Measurements from ENCODE around the gene RAPGEF4.
"Not testable (repeated sequence)": the region's sequence is repeated elsewhere in the genome, so short reads cannot be mapped to it uniquely, and the experiment has no call there.

The RAPGEF4 gene

DNA sequence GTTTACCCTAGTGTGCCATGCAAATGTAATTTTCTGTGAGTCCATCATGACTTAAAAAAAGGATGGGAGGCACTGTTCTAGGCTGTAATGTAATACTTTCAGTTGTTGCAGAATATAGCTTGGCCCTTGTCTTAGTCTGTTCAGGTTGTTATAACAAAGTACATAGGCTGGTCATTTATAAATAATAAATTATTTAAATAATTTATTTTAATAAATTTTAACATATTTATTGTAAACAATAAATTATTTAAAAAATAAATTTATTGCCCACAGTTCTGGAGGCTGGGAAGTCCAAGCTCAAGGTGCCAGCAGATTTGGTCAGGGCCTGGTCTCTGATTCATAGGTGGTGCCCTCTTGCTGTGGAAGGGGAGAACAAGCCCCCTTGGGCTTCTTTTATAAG, 35.2 kb downstream of the RAPGEF4 start:
- FAIRE-seq: no peak
- DNase-seq (ENCODE audit: low spot score): no peak

- DNase-seq (ENCODE audit: low spot score): no peak
Observed at GRCh38 chr2:172772633-172773032, 37.0 kb downstream of the RAPGEF4 start.

DNA sequence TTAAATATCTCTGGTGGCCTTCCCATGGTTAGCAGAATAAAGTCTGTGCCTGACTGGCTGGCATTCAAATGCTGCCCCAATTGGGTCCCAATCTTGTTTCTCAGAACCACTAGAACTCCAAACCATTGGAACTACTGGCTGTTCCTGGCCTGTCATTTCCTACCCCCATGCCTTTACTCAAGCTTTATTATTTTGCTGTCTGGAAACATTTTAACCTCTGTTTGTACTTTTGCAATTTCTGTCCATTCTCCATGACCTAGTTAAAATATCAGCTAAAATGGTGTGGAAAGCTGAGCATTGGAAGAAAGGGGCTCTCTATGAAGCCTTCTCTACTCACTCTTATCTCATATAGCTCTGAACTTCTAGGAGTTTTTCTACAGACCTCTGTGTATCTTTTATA, 38.7 kb downstream of the RAPGEF4 start:
- DNase-seq (ENCODE audit: low spot score): no peak
- FAIRE-seq: no peak

More at GRCh38 chr2:172772633-172773032, 37.0 kb downstream of the RAPGEF4 start:
- FAIRE-seq: no peak

DNA sequence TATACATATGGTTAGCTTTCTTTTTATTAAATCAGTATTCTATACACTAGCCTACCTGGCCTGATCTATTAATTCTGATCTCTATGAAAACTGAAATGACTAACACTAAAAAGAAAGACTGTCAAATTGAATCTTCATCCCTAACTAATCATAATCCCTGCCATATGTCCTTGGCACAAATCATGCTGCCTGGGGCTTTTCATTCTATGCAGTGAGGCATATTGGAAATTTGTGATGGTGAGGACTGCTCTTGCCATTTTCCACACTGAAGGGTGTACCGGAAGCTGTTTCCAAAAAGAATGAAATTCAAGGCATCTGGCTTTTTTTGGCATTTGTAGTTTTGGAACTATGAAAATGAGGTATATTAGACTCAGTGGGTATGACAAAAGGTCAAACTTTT, 39.7 kb downstream of the RAPGEF4 start:
- DNase-seq (ENCODE audit: low spot score): no peak
- FAIRE-seq: no peak

DNA sequence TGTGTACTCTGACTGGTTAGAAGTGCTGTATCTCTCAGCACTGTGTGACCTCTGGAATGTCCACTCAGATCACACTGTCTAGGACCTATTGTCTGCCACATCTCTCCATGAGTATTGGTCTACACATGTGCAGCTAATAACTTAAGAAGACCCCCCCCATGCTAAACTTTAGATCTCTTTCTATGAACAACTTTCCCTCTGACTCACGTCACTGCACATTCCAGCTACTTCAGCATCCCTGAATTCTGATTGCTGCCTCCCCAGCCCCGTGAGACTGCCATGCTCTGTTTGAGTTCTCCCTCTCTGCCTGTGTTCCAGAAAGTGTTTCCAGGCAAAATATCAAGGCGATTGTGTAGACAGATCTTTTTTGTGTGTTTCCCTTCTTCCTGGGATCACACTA, 41.8 kb downstream of the RAPGEF4 start:
- FAIRE-seq: no peak

GRCh38 chr2:172782506-172783164, 47.0 kb downstream of the RAPGEF4 start:
- DNase-seq (ENCODE audit: low spot score) (no peak), FAIRE-seq (no peak)

More for the DNA sequence above, 41.8 kb downstream of the RAPGEF4 start:
- DNase-seq (ENCODE audit: low spot score): no peak

- FAIRE-seq: peak; percentile 70
- DNase-seq (ENCODE audit: low spot score): peak; percentile 72
Observed at GRCh38 chr2:172783165-172783898, 47.7 kb downstream of the RAPGEF4 start.

GRCh38 chr2:172788871-172789270, 53.2 kb downstream of the RAPGEF4 start:
- FAIRE-seq (no peak), DNase-seq (ENCODE audit: low spot score) (no peak)

DNA sequence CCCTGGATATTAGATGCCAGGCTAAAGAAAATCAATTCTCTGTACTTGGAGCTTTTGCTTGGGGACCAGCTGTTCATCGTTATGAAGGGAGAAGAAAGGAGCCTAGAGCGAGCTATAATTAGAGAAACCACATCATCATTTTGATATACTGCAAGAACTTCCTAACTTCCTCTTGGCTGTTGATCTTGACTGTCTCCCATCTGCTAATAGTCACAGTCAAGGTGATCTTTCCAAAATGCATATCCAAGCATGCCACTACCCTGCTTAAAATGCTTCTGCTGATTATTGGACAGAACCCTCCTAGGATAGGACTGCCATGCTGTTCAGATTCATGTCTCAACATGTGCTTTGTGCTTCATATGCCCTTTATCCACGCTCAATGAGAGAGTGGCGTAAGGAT, 54.8 kb downstream of the RAPGEF4 start:
- no peak for FAIRE-seq
- no peak for DNase-seq (ENCODE audit: low spot score)

- FAIRE-seq: no peak
- no peak for DNase-seq (ENCODE audit: low spot score)
Observed at GRCh38 chr2:172791953-172792352, 56.3 kb downstream of the RAPGEF4 start.

GRCh38 chr2:172792711-172793110, 57.1 kb downstream of the RAPGEF4 start:
- DNase-seq (ENCODE audit: low spot score): no peak
- no peak for FAIRE-seq

DNA sequence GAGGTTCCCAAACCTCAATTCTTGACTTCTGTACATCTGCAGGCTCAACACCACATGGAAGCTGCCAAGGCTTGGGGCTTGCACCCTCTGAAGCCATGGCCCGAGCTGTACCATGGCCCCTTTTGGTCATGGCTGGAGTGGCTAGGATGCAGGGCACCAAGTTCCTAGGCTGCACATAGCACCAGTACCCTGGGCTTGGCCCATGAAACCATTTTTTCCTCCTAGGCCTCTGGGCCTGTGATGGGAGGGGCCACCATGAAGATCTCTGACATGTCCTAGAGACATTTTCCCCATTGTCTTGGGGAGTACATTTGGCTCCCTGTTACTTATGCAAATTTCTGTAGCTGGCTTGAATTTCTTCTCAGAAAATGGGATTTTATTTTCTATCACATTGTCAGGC, 67.7 kb downstream of the RAPGEF4 start:
- FAIRE-seq; DNase-seq (ENCODE audit: low spot score): not testable (repeated sequence)

- DNase-seq (ENCODE audit: low spot score) (no peak), FAIRE-seq (no peak)
Observed at GRCh38 chr2:172804423-172804822, 68.8 kb downstream of the RAPGEF4 start.

GRCh38 chr2:172806493-172806892, 70.8 kb downstream of the RAPGEF4 start:
- DNase-seq (ENCODE audit: low spot score) (peak; percentile 44), FAIRE-seq (no peak)

GRCh38 chr2:172806996-172807395, 71.4 kb downstream of the RAPGEF4 start:
- FAIRE-seq (no peak), DNase-seq (ENCODE audit: low spot score) (no peak)

DNA sequence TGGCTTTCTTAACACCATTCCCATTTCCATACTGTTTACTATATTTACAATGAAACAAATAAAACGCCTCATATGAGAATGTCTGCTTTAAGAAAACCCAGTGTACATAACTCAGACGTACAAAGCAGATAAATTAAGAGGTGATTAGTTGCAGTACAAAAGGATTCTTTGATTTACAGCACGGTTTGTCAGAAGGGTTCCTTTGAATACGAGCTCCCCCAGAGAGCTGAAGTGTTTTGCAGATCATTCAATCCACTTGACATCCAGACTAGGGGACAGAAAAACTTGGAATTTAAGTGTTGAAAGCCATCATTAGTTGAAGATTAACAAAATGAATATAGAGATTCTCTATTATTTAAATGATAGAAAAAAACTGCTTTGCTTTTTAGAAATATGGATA, 72.5 kb downstream of the RAPGEF4 start:
- FAIRE-seq: no peak

GRCh38 chr2:172811027-172811426, 75.4 kb downstream of the RAPGEF4 start:
- FAIRE-seq (no peak), DNase-seq (ENCODE audit: low spot score) (no peak)

More for the DNA sequence above, 72.5 kb downstream of the RAPGEF4 start:
- no peak for DNase-seq (ENCODE audit: low spot score)

DNA sequence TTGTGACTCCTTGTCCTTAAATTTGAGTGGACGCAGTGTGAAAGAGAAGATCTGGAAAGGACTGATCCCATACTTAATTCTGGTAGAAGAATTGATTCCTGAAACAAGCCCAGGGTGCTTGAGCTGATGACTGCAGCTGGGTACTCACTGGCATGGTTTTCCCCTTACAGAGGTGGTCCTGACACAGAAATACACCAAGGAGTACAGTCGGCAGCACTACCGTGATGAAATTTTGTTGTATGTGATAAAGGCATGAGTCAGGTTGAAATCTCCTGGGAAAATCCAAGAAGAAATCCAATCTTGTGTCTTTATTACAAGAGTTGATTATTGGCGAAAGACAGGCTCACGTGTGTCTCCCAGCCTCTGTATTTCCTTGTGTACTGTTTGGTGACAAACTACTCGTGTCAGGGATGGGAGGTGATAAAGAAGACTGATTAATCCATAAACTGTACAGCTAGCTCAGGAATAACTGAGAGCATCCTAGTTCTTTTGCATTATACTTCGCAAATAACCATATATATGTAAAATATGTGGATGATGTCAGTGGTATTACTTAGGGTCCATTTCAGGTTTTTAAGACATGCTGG, 76.6 kb downstream of the RAPGEF4 start:
- DNase-seq (ENCODE audit: low spot score) (no peak), FAIRE-seq (no peak)

- FAIRE-seq (no peak), DNase-seq (ENCODE audit: low spot score) (no peak)
Observed at GRCh38 chr2:172813314-172813888, 77.8 kb downstream of the RAPGEF4 start.

- FAIRE-seq (no peak), DNase-seq (ENCODE audit: low spot score) (no peak)
Observed at GRCh38 chr2:172817411-172817810, 81.8 kb downstream of the RAPGEF4 start.

- DNase-seq (ENCODE audit: low spot score) (no peak), FAIRE-seq (no peak)
Observed at GRCh38 chr2:172819943-172820342, 84.3 kb downstream of the RAPGEF4 start.
